22Rv1 (cell line): ENCODE measurements around the gene CD8A.
"Not testable (repeated sequence)": the region's sequence is repeated elsewhere in the genome, so short reads cannot be mapped to it uniquely, and the experiment has no call there.

Source experiments
- ZFX ChIP-seq: fragments of 450-650 bp; IDR thresholded peaks from 2 replicates; pipeline ENCODE4 v1.6.1; 2017; ENCODE audit warnings: antibody characterized with exemption, borderline replicate concordance
- TF ChIP-seq, protein P1 (sequence below): fragments of 450-650 bp; IDR thresholded peaks from 2 replicates; pipeline ENCODE4 v1.5.1; 2017; ENCODE audit warnings: mild to moderate bottlenecking

DNA sequence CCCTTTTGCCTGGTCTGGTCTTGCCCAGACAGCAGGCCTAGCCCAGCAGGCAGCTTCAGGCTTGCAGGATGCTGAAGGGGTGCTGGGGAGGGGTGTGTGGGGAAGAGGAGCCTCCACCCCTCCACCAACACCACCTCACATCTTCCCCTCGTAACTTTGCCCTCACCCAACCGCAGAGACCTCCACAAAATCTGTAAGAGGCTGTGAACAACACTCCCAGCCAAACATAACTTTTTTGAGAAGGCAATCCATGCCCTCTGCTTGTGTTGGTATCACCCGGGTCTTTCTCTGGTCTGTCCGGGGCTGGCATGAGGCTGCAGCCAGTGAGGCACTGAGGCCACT is 44.8 kb upstream of the CD8A start:
- TF ChIP-seq, protein P1, sequence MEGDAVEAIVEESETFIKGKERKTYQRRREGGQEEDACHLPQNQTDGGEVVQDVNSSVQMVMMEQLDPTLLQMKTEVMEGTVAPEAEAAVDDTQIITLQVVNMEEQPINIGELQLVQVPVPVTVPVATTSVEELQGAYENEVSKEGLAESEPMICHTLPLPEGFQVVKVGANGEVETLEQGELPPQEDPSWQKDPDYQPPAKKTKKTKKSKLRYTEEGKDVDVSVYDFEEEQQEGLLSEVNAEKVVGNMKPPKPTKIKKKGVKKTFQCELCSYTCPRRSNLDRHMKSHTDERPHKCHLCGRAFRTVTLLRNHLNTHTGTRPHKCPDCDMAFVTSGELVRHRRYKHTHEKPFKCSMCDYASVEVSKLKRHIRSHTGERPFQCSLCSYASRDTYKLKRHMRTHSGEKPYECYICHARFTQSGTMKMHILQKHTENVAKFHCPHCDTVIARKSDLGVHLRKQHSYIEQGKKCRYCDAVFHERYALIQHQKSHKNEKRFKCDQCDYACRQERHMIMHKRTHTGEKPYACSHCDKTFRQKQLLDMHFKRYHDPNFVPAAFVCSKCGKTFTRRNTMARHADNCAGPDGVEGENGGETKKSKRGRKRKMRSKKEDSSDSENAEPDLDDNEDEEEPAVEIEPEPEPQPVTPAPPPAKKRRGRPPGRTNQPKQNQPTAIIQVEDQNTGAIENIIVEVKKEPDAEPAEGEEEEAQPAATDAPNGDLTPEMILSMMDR = not testable (repeated sequence)
- not testable (repeated sequence) for TF ChIP-seq ZFX
